AG04450 (cell line): ENCODE measurements around the gene TRIM3. TPM values are rescaled to one million over a fixed set of nuclear protein-coding genes. Genes with fewer than 3 reads are reported as not detected.

Source experiments
- CTCF ChIA-PET: fragments of 300-600, 350-600 bp; formaldehyde crosslinking; extraction: SDS; loops from one replicate; lab custom pipeline; 2022; ENCODE audit warnings: antibody characterized with exemption, inconsistent platforms; lab: Charles Lee
- POLR2A ChIA-PET: fragments of 350-600 bp; formaldehyde crosslinking; extraction: SDS; loops from one replicate; lab custom pipeline; 2021; ENCODE audit warnings: antibody characterized with exemption, inconsistent platforms; lab: Yijun Ruan, JAX
- DNase-seq: peaks from one replicate; pipeline ENCODE4 v3.0.0-alpha.2; 2011; ENCODE audit warnings: low read depth, low spot score
- H3K27ac ChIP-seq: one replicate; pipeline ENCODE4 v1.5.1; 2012; ENCODE audit warnings: low read depth, low read length, control low read depth
- H3K27me3 ChIP-seq: one replicate; pipeline ENCODE4 v1.6.0; 2012; ENCODE audit warnings: low read length; ENCODE audit not compliant: control insufficient read depth, insufficient read depth
- H3K4me3 ChIP-seq: 2 replicates; pipeline ENCODE4 v1.5.1; 2011; ENCODE audit warnings: mild to moderate bottlenecking, low read depth, low read length, control low read depth
- H3K9me3 ChIP-seq: 2 replicates; pipeline ENCODE4 v1.5.1; 2012; ENCODE audit warnings: low read length; ENCODE audit not compliant: control insufficient read depth, insufficient read depth
- polyA plus RNA-seq: library from polyadenylated mRNA; depleted of rRNA; stranded (reverse); fragments of >200 nt; gene quantifications from 2 replicates; pipeline ENCODE4 v1.2.3, GENCODE V29; 2011
- TF ChIP-seq, protein P1 (sequence below): IDR thresholded peaks from 2 replicates; pipeline ENCODE4 v1.5.1; 2011; ENCODE audit warnings: low read depth, low read length, control low read depth, inconsistent platforms

The TRIM3 gene
- polyA plus RNA-seq, 1 experiment = 10.5 TPM

DNA sequence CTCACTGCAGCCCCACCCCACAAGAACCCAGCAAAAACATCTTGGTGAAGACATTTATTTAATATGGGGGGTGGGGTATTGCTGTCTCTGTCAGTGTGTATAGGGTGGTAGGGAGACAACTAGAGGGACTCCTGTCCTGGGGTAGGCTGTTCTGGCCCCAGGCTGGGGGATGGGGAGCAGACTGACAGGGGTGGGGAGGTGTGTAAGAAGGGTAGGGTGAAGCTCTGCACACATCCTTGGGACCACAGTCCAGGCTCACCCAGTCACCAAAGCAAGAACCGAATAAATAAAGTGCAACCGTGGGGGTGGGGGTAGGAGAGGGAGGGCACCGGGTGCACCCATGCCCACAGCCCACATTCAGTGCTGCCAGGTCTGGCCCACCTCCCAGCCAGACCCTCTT lies 25.2 kb downstream of the TRIM3 start:
- ChIA-PET POLR2A (interaction anchor here (0.5 kb wide), 1 partner anchor 183 kb away, joined by 3 read pairs; no protein-coding TSS in a partner anchor), CTCF (interaction anchor here (2.9 to 15.7 kb wide), 2 partner anchors 10 to 68 kb away, joined by 14 to 604 read pairs; no protein-coding TSS in a partner anchor)
- TF ChIP-seq, protein P1, sequence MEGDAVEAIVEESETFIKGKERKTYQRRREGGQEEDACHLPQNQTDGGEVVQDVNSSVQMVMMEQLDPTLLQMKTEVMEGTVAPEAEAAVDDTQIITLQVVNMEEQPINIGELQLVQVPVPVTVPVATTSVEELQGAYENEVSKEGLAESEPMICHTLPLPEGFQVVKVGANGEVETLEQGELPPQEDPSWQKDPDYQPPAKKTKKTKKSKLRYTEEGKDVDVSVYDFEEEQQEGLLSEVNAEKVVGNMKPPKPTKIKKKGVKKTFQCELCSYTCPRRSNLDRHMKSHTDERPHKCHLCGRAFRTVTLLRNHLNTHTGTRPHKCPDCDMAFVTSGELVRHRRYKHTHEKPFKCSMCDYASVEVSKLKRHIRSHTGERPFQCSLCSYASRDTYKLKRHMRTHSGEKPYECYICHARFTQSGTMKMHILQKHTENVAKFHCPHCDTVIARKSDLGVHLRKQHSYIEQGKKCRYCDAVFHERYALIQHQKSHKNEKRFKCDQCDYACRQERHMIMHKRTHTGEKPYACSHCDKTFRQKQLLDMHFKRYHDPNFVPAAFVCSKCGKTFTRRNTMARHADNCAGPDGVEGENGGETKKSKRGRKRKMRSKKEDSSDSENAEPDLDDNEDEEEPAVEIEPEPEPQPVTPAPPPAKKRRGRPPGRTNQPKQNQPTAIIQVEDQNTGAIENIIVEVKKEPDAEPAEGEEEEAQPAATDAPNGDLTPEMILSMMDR = no peak
- H3K4me3 ChIP-seq = no peak overlapping the region
- H3K9me3 ChIP-seq = no peaks in the 10 kb centered on the region
- no peaks in the 10 kb centered on the region for H3K27me3 ChIP-seq
- DNase-seq = no peak
- no peak overlapping the region for H3K27ac ChIP-seq

DNA sequence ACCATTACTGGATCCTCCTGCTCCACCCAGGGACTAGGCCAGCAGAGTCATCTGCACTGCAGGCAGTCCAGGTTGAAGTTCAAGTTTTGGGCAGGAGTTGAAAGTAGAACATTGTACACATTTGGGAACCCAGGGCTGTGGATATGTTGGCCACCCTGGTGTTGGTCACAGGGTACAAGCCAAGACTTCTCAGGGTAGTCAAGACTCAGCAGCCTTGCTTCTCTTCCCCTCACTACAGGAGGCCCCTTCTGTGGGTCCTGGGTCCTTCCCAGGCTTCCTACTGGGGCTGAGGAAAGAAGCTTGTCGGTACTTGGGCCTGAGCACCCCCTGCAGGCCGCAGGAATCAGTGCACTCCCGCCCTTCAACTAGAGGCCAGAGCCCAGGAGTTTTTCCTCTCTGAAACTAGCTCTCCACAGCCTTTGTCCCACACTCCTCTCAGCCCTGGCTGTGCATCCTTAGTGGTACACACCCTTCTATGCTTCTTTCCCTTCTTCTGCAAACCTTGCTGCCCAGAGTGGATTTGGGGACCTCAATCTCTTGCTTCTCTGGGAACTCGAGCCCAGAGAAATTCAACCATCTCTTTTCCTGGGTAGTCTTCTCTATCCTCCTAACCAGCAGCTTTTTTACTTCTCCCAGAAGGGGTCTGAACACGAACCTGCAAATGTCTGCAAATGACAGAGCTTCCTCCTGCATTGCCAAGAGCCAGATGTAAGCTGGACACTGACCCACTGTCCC lies 30.3 kb downstream of the TRIM3 start:
- DNase-seq = no peak
- Histone ChIP-seq H3K27me3 (no peaks in the 10 kb centered on the region), H3K4me3 (no peak overlapping the region), H3K9me3 (no peaks in the 10 kb centered on the region), H3K27ac (no peak overlapping the region)
- ChIA-PET CTCF (interaction anchor here (0.6 to 15.7 kb wide), 37 partner anchors 10 to 802 kb away, joined by 3 to 604 read pairs (median 4); partner anchors contain the start of genes MRPL17, SMPD1 and TRIM3), POLR2A (interaction anchor here (0.7 to 1.0 kb wide), 2 partner anchors 61 to 64 kb away, joined by 3 to 4 read pairs; no protein-coding TSS in a partner anchor)
- TF ChIP-seq, protein P1 = peak; percentile 89

DNA sequence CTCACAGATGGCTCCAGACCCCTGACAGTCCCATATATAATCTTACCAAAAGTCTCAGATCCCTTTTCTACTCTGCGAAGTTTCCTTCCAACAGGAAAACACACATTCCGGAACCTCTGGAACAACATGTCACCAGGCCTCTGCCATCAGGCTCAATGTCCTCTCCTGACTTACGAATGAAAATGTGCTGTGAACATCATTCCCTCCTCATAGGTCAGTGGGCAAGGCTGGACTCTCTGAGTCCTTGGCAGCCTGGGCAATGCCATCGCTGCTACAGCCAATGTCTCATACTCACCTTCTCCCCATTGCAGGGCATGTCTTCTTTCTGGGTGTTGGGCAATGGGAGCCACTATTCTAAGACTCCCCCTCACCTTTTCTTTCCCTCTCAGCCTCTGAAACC lies 31.3 kb downstream of the TRIM3 start:
- TF ChIP-seq, protein P1 = no peak
- CTCF ChIA-PET = interaction anchor here (1.1 to 15.7 kb wide), 14 partner anchors 11 to 154 kb away, joined by 3 to 604 read pairs (median 16); no protein-coding TSS in a partner anchor
- no peak for DNase-seq
- no peak overlapping the region for H3K27ac ChIP-seq
- no peaks in the 10 kb centered on the region for H3K27me3 ChIP-seq
- no peaks in the 10 kb centered on the region for H3K9me3 ChIP-seq
- POLR2A ChIA-PET = no interaction called here
- no peak overlapping the region for H3K4me3 ChIP-seq

DNA sequence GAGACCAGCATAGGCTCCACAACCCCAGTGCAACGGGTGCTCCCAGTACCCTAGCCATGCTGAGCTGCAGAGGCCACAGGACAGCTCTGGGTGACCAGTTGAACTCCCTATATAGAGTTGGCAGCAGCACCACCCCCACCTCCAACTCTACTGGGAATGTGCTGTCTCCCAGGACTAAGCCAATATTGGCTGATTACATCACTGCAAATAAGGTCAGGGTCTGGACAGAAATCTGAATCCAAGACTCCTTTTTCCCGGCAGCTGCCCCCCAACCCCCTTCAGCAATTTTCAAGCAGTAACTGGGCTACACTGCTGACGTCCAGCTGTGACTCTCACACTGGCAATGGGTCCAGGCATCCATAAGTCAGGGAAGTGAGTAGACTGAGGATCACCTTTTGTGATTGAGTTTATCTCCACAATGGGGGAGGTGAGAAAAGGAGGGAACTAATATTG lies 32.8 kb downstream of the TRIM3 start, which contains the start of gene HPX:
Gene HPX, minus strand, starts transcription at position 82 of the 453 bp plus-strand sequence. Its CDS starts 24 bp downstream, at position 58.
- Histone ChIP-seq H3K27ac (no peak within 1 kb of the TSS), H3K9me3 (no peaks in the 10 kb centered on the region), H3K4me3 (no peak within 1 kb of the TSS), H3K27me3 (no peaks in the 10 kb centered on the region)
- ChIA-PET POLR2A (interaction anchor here (0.5 to 1.0 kb wide), 3 partner anchors 14 to 232 kb away, joined by 3 to 4 read pairs (median 3); partner anchors contain the start of gene APBB1), CTCF (interaction anchor here (0.9 to 15.7 kb wide), 5 partner anchors 11 to 265 kb away, joined by 4 to 604 read pairs (median 16); no protein-coding TSS in a partner anchor)
- TF ChIP-seq, protein P1 = no peak
- no peak for DNase-seq
